Neural progenitor cell (in vitro differentiated cells): ENCODE results near the gene WWTR1.
A peak's percentile ranks its signal among the peaks of the same experiment; 100 is the strongest.

Experiments used
- CTCF ChIP-seq: fragments of 200-600 bp; sonication (generic); IDR thresholded peaks from 2 replicates; pipeline ENCODE4 v1.5.1; 2017; ENCODE audit warnings: antibody characterized with exemption, mild to moderate bottlenecking
- EZH2 ChIP-seq: fragments of 200-600 bp; sonication (generic); IDR thresholded peaks from 2 replicates; pipeline ENCODE4 v1.6.1; 2017; ENCODE audit warnings: antibody characterized with exemption, mild to moderate bottlenecking, moderate library complexity
- EZH2phosphoT487 ChIP-seq: fragments of 200-600 bp; sonication (generic); IDR thresholded peaks from 2 replicates; pipeline ENCODE4 v1.6.1; 2017; ENCODE audit warnings: antibody characterized with exemption

GRCh38 chr3:149494022-149494758 lies 163.6 kb downstream of the WWTR1 start:
- TF ChIP-seq CTCF (peak; percentile 86), EZH2 (no peak), EZH2phosphoT487 (no peak)
